Stimulated activated naive CD8-positive, alpha-beta T cell treated with anti-CD3 and anti-CD28 coated beads, Interleukin-15, amount 100 ng/mL, for 72 hours (primary cell): ENCODE results near the gene KRT12.

Experiments used
- ATAC-seq: fragments of 150-1000 bp; cut with Tn5 transposase; 2 replicates; pipeline ENCODE4 v1.10.0; 2021; ENCODE audit warnings: mild to moderate bottlenecking, moderate library complexity
- DNase-seq, 2 donors: peaks; one replicate each; pipeline ENCODE4 v3.0.0; 2021 to 2022
- H3K27ac Mint-ChIP-seq, 2 donors: one replicate each; pipeline ENCODE4 v1.8.0; 2022; ENCODE audit warnings: mild to moderate bottlenecking in 2 of 2, mixed read lengths in 2 of 2, moderate library complexity in 2 of 2
- H3K27me3 Mint-ChIP-seq: one replicate; pipeline ENCODE4 v1.8.0; 2022; ENCODE audit warnings: mixed read lengths
- H3K4me1 Mint-ChIP-seq: one replicate; pipeline ENCODE4 v1.8.0; 2022; ENCODE audit warnings: mild to moderate bottlenecking, mixed read lengths
- H3K4me3 Mint-ChIP-seq, 2 donors: one replicate each; pipeline ENCODE4 v1.8.0; 2022; ENCODE audit warnings: mild to moderate bottlenecking in 2 of 2, mixed read lengths in 2 of 2, moderate library complexity in 1 of 2
- H3K9me3 Mint-ChIP-seq, 2 donors: one replicate each; pipeline ENCODE4 v1.8.0; 2022; ENCODE audit warnings: mixed read lengths in 2 of 2

KRT12 gene

DNA sequence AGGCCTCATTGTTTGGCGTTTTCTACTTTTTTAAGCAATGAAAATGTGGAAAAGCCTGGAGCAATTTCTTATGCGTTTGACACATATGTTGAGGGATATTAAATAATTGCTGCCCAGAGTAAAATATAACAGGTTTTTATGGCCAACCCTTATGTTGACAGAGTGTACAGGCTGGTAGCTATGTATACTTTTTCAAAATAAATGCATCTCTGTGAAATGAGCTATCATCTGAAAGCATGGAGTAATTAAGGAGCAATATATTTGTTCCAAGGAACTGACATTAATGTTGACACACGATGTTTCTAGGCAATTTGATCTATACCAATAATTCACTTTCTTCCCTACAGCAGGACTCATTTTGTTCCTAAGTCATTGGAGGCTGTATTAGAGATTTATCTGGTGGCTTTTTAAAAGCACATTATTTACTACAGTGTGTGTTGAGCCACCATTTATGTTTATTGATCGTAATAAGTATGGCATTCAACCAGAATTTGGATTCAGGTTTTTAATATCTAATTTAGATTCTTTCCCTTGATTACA, 30.0 kb upstream of the KRT12 start:
- Mint-ChIP-seq H3K4me1 (peaks cover 6% of the 10 kb centered on the region), H3K9me3 (no peaks in the 10 kb centered on the region), H3K27ac (no peak overlapping the region), H3K27me3 (peaks cover 53% of the 10 kb centered on the region), H3K4me3 (no peak overlapping the region)
- ATAC-seq = no peak
- DNase-seq = no peak

DNA sequence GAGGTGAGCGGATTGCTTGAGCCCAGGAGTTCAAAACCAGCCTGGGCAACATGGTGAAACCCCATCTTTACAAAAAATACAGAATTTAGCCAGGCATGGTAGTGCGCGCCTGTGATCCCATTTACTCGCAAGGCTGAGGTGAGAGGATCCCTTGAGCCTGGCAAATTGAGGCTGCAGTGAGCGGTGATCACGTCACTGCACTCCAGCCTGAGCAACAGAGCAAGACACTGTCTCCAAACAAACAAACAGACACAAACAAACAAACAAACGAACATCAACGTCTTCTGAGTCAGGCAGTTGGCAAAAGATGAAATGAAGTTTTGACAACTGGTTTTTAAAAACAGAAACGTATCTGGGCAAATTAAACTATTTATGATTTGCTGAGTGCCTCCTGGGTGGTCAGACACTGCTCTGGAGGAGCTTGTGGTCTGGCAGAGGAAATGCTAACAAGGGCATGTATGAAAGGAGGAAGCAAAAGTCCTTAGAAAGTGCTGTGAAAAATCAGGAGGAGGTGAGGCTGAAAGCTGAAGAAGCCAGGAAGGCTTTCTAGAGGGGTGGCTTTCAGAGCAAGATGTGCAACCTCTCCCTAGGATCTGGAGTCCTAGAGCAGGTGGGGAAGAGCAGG, 28.2 kb upstream of the KRT12 start:
- H3K9me3 Mint-ChIP-seq = no peaks in the 10 kb centered on the region
- no peak overlapping the region for H3K27ac Mint-ChIP-seq
- ATAC-seq (no peak), DNase-seq (no peak)
- H3K4me1 Mint-ChIP-seq = no peaks in the 10 kb centered on the region
- no peak overlapping the region for H3K4me3 Mint-ChIP-seq
- H3K27me3 Mint-ChIP-seq = peaks cover 51% of the 10 kb centered on the region

DNA sequence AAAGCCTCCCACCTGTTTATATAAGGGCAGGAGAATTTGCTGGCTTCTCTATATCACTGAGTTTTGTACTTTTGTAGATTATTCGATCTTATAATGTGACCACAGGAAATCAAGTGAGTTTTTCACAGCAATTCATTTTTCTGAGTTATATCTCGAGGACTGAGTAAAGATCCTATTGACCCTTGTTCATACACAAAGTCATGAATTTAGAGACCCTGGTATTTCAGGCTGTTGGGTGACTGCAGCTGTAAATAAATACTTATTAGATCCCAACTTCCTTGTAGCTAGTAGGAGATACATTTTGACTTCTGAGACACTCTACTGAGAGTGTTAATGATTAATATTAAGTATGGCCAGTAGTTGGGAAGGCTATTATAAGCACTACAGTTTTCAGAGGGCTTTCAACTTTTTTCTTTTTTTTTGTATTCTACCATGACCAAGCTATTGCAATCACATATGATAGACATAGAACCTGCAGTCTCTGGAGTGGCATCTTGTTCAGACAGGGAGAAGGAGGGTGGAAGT, 21.2 kb upstream of the KRT12 start:
- no peak overlapping the region for H3K4me3 Mint-ChIP-seq
- H3K27ac Mint-ChIP-seq = no peak overlapping the region
- H3K4me1 Mint-ChIP-seq = no peaks in the 10 kb centered on the region
- ATAC-seq = no peak
- peaks cover 44% of the 10 kb centered on the region for H3K27me3 Mint-ChIP-seq
- no peak for DNase-seq
- no peaks in the 10 kb centered on the region for H3K9me3 Mint-ChIP-seq

DNA sequence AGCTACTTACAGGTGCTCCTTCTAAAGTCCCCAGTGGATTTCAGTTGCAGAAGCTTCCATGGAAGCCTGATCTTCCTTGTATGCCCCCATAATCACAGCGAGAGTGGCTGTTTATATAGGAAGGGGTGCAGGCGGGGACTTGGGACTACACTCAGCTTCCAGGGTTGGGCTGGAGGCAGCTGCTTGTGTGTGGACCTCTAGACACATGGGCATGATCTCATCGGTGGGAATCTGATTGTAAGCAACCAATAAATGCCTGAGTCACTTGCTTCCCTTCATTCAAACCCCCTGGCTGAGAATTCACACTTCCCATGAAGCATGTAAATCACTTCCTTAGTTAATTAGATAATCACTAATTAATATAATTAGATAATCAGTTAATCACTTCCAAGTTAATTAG, 19.1 kb upstream of the KRT12 start:
- Mint-ChIP-seq H3K4me1 (no peaks in the 10 kb centered on the region), H3K27me3 (peaks cover 36% of the 10 kb centered on the region), H3K27ac (no peak overlapping the region), H3K4me3 (no peak overlapping the region), H3K9me3 (no peaks in the 10 kb centered on the region)
- ATAC-seq = no peak
- no peak for DNase-seq

DNA sequence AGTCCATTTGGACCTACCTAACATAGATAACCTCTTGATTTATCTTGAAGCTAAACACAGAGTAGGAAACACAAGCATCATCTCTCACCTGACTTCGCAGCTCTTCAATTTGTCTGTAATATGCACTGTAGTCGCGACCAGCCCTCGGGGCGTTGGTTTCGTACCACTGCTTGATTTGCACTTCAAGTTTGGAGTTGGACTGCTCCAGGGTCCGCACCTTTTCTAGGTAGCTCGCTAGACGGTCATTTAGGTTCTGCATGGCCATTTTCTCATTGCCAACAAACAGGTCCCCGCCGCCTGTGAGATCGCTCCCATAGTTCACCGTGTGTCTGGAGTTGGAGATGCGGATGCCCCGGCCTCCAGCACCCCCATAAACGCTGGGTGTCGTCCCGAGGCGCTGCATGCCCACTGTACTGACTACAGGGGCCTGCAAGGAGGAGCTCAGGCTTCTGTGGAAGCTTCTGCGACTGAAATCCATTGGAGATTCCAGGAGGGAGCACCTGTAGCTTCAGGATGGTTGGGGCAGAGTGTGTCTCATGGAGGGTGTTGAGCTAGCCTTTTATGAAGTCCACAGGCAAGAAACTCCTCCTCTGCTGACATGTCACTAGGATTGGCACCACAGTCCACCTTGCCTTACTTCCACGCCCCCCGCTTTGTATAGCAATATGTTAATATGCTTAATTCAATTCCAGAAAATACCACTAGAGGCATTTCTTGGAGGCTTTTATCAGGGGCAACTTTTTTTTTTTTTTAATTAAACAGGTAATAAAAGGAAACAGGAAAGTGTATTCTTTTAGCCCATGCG, 17.9 kb upstream of the KRT12 start, which contains the start of gene KRT20:
KRT20 (minus strand) TSS at position 535 of the 805 bp plus-strand sequence; CDS start at position 478, 57 bp downstream.
- H3K27me3 Mint-ChIP-seq = peaks cover 28% of the 10 kb centered on the region
- no peak within 1 kb of the TSS for H3K27ac Mint-ChIP-seq
- no peaks in the 10 kb centered on the region for H3K9me3 Mint-ChIP-seq
- DNase-seq (no peak), ATAC-seq (no peak)
- no peaks in the 10 kb centered on the region for H3K4me1 Mint-ChIP-seq
- H3K4me3 Mint-ChIP-seq = no peak within 1 kb of the TSS

DNA sequence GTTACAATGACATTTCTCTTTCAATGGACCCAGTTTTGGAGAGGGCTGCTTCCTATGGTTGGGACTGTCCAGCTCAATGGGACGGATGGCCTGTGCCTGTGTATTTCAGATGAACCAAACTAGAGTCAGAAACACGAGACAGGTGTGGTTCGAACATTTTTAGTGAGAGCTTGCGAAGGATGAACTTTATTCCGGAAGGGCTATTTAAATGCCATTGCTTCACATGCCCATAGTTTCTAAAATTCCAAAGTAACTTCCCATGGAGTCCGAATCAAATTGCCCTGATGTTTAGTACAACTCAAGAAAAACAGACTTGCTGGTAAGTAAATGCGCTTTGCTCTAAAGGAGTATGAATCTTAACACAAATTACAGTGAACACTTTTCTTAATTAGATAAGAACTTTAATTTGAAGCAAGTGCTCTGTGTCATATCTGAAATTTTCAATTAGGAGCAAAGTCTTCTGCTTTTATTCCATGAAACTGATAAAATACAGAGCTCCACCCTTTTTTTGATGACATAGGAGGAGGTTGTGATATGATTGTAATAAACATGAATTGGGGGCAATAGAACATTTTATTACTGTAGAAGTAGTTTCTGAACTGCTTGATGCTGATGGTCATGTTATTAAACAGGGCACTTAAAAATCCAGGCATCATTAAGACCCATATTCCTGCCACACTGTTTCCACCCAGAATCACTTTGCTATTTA, 16.8 kb upstream of the KRT12 start:
- DNase-seq (no peak), ATAC-seq (no peak)
- Mint-ChIP-seq H3K4me1 (no peaks in the 10 kb centered on the region), H3K4me3 (no peak overlapping the region), H3K9me3 (no peaks in the 10 kb centered on the region), H3K27me3 (peaks cover 17% of the 10 kb centered on the region), H3K27ac (no peak overlapping the region)

DNA sequence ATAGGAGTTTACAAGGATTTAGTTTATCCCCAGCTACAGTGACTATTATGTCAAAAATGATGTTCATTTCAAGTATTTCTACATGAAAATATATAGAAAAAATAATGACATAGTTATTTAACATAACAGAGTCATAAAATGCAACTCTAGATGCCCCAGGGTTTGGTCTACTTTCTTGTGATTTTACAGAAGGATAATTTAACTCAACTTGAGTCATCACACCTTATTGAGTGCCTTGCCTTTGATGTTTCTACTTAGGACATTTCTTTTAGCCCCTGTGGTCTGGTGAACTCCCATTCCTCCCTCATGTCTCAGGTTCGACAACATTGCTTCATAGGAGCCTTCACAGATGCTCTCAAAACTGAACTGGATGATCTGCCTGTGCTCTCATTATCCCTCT, 16.0 kb upstream of the KRT12 start:
- H3K4me3 Mint-ChIP-seq = no peak overlapping the region
- DNase-seq = no peak
- H3K4me1 Mint-ChIP-seq = no peaks in the 10 kb centered on the region
- peaks cover 10% of the 10 kb centered on the region for H3K27me3 Mint-ChIP-seq
- ATAC-seq = no peak
- no peaks in the 10 kb centered on the region for H3K9me3 Mint-ChIP-seq
- no peak overlapping the region for H3K27ac Mint-ChIP-seq

DNA sequence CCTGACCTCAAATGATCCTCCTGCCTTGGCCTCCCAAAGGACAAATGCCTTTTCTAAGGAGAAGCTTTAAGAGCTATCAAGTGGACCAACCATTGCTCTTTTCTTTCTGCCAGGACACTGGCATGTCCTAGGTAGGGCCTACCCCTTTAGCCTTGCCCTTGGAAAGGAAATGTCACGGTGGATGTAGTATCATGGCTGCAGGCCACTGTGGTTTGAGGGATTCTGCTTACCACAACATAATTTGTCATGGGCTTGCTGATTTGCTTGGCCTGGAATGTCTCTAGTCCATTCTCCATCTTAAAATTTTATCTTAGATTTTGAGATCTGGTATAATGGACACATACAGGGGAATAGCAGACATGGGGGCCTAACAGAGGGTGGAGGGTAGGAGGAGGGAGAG, 12.0 kb upstream of the KRT12 start:
- no peaks in the 10 kb centered on the region for H3K9me3 Mint-ChIP-seq
- peaks cover 10% of the 10 kb centered on the region for H3K27me3 Mint-ChIP-seq
- H3K4me1 Mint-ChIP-seq = no peaks in the 10 kb centered on the region
- no peak for DNase-seq
- H3K4me3 Mint-ChIP-seq = no peak overlapping the region
- no peak for ATAC-seq
- no peak overlapping the region for H3K27ac Mint-ChIP-seq

DNA sequence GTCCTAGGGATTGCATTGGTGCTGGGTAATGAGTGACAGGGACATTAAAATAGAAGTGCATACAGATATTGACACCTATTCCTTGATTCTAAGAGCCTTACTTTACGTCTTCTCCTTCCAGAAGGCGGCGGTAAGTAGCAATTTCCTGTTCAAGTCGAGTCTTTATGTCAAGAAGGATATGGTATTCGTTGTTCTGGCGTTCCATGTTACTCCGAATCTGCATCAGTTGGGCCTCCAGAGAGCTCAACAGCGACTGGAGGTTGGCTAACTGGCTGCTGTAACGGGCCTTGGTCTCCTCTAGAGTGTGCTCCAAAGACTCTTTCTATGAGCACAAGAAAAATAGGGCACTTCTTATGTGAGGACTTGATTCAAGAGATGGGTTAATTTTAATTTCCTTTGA, 11.0 kb upstream of the KRT12 start:
- Mint-ChIP-seq H3K9me3 (no peaks in the 10 kb centered on the region), H3K27ac (no peak overlapping the region), H3K4me3 (no peak overlapping the region), H3K27me3 (peaks cover under 1% of the 10 kb centered on the region), H3K4me1 (no peaks in the 10 kb centered on the region)
- no peak for ATAC-seq
- no peak for DNase-seq

DNA sequence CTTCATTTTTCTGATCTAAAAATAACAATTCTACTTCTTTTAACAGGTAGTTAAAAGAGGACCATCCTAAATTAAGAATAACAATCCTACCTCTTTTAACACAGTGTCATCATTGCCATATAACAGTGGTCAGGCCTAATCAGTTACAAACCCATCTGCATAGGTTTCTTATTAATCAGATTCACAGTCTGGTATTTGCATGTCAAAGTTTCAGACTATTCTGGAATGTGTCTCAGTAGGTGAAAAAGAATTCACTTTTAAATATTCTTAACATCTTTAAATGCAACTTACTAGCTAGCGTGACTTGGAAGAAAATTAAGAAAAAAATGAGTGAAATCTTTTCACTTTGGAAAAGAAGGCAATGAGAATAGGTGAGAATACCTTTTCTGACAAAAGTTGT, 6.8 kb upstream of the KRT12 start:
- H3K27ac Mint-ChIP-seq = no peak overlapping the region
- H3K27me3 Mint-ChIP-seq = peaks cover 19% of the 10 kb centered on the region
- no peak for DNase-seq
- no peak overlapping the region for H3K4me3 Mint-ChIP-seq
- H3K4me1 Mint-ChIP-seq = no peaks in the 10 kb centered on the region
- no peak for ATAC-seq
- no peaks in the 10 kb centered on the region for H3K9me3 Mint-ChIP-seq

DNA sequence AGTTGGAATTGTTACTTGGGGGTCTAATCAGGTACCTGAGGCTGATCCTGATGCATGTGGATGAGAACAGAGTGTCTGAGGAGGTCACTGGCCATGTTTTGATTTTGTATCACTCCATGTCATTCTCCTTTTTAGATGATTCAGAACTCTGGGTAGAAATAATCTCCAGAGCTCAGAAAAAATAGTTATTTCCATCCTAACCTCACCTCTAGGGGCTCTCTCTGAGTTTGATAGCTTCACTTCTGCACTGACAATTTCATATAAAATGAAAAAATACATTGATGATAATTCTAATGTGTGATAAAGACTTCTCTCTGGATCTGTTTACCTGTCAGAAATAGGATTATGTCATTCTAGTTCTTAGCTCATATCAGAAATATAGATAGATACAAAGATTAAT, 6.2 kb upstream of the KRT12 start:
- Mint-ChIP-seq H3K27ac (no peak overlapping the region), H3K4me3 (no peak overlapping the region), H3K4me1 (no peaks in the 10 kb centered on the region), H3K9me3 (no peaks in the 10 kb centered on the region), H3K27me3 (peaks cover 19% of the 10 kb centered on the region)
- no peak for DNase-seq
- ATAC-seq = no peak

DNA sequence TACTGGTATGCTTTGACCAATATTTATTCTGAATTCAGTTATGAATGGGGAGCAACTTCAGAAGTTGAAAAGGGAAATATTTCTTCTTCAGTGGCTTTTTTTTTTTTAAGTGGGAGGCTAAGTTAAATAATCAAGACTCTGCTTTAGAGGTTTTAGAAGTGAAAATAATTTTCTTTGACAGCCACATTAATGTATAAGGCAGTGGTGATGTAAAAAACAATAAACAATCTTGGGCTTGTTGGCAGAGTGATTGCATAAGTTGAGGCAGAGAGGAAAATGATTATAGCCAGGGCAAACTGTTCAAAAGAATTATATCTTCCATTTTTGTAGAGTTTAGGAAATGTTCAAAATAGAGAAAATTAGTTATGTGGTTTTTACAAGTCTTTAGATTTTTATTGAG, 5.4 kb upstream of the KRT12 start:
- DNase-seq = no peak
- peaks cover 21% of the 10 kb centered on the region for H3K27me3 Mint-ChIP-seq
- H3K4me1 Mint-ChIP-seq = no peaks in the 10 kb centered on the region
- no peak overlapping the region for H3K4me3 Mint-ChIP-seq
- no peak overlapping the region for H3K27ac Mint-ChIP-seq
- no peaks in the 10 kb centered on the region for H3K9me3 Mint-ChIP-seq
- no peak for ATAC-seq

DNA sequence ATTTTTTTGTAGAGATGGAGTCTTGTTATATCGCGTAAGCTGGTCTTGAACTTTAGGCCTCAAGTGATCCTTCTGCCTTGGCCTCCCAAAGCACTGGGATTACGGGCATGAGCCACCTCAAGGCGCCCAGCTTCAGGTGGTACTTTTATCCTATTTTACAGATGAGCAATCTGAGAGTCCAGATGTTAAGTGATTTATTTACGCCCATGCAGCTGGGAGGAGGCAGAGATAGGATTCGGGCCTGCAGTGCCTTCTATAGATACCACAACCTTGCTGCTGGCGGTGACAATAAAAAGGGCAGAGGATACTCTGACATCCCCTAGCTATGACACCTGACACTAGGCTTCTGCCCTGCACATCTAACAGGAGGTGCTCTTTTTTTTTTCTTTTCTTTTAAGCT, 4.3 kb upstream of the KRT12 start:
- H3K27ac Mint-ChIP-seq = no peak overlapping the region
- no peak overlapping the region for H3K4me3 Mint-ChIP-seq
- no peaks in the 10 kb centered on the region for H3K4me1 Mint-ChIP-seq
- H3K9me3 Mint-ChIP-seq = no peaks in the 10 kb centered on the region
- no peak for DNase-seq
- ATAC-seq = no peak
- peaks cover 32% of the 10 kb centered on the region for H3K27me3 Mint-ChIP-seq

DNA sequence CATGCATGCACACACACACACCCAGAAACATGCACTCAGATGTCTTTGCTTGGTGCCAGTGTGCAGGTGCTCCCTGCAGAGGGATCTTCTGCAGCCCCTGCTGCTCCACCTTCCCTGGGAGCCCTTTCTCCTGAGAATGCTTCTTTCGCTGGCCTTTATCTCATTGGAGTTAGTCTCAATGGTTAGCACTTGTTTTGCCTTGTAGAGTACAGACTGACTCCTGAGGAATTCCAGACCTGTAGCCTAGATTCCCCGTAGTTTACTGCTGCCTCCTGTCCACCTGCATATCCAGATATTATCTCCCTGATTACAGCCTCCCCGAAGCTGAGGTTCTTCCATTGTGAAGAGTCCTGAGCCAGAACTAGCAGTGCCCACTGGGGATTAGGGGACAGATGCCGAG, 3.1 kb upstream of the KRT12 start:
- Mint-ChIP-seq H3K9me3 (no peaks in the 10 kb centered on the region), H3K4me3 (no peak overlapping the region), H3K4me1 (no peaks in the 10 kb centered on the region), H3K27me3 (peaks cover 32% of the 10 kb centered on the region), H3K27ac (no peak overlapping the region)
- no peak for DNase-seq
- ATAC-seq = no peak

DNA sequence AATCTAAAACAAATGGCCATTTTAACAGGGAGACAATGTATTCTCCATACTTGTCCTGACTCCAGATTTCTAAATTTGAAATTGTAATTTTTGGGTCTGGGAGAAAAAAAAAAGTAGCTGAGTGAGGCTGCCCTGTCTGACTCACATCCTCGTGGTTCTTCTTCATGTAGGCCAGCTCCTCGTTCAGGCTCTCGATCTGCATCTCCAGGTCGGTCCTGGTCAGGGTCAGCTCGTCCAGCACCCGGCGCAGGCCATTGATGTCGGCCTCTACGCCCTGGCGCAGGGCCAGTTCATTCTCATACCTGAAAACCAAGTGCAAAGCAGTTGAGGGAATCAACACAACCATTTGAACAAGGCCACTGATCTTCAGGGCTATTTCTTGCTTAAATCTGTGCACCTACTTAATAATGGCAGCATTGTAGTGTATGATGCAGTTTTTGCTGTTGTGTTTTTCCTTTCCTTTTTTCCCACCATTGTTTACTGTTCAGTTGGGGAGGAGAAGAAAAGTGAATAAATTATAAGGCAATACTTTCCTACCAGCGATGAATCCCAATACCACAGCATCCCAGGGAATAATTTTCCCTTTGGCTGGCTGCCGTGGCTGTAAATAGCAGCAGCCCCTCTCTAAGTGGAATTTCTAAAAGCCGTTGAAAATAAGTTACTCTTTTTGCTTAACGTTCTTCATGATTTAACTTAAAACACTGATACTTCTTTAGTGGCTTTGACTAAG, 2.2 kb downstream of the KRT12 start:
- Mint-ChIP-seq H3K27ac (no peak overlapping the region), H3K27me3 (peaks cover 25% of the 10 kb centered on the region), H3K4me1 (no peaks in the 10 kb centered on the region), H3K4me3 (no peak overlapping the region), H3K9me3 (no peaks in the 10 kb centered on the region)
- ATAC-seq (no peak), DNase-seq (no peak)
